T47D (cell line): ENCODE data around the gene MIA3.
A peak's percentile ranks its signal among the peaks of the same experiment; 100 is the strongest.

Source experiments
- DNase-seq, 2 experiments: peaks; one replicate each; pipeline versions ENCODE4 v3.0.0 to v3.0.0-alpha.2; 2011 to 2012; ENCODE audit warnings: low read depth in 1 of 2, low spot score in 1 of 2
- JUND ChIP-seq: IDR thresholded peaks from 2 replicates; pipeline ENCODE4 v1.6.1; 2012; ENCODE audit warnings: low read depth
- in situ Hi-C: cut with HindIII; loops from 2 replicates; pipeline ENCODE4 v1.10.0; 2016; ENCODE audit warnings: low sequenced_read_pairs, low pct_unique_long_range_greater_than_20kb

Gene MIA3

GRCh38 chr1:222627232-222627631, 9.3 kb downstream of the MIA3 start:
- in situ Hi-C loops: no loop called here
- no peak for DNase-seq
- no peak for TF ChIP-seq JUND

- in situ Hi-C loops: no loop called here
- TF ChIP-seq JUND: no peak
- DNase-seq: no peak
Observed at GRCh38 chr1:222629921-222630535, 12.1 kb downstream of the MIA3 start.

GRCh38 chr1:222631611-222632208, 13.8 kb downstream of the MIA3 start:
- TF ChIP-seq JUND: no peak
- DNase-seq: no peak
- in situ Hi-C loops: no loop called here

DNA sequence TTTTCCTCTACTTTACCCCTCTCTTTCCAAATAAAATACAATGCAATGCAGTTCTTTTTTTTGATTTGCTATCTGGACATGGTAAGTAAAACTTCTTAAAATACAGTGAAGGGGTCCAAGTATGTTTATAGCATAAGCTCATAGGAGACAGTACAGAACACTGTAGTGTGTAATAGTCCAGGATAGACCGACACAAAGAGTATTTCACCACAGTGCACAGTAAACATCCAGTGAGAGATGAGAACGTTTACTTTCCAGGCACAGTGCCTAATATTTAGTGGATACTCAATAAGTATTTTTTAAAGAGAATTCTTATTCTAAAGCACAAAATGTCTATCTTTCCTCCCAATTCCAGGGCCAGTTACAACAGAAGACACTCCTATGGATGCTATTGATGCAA, 14.9 kb downstream of the MIA3 start:
- TF ChIP-seq JUND: no peak
- in situ Hi-C loops: no loop called here
- no peak for DNase-seq

GRCh38 chr1:222634180-222635013, 16.5 kb downstream of the MIA3 start:
- TF ChIP-seq JUND: no peak
- DNase-seq: peak; percentile 52 to 96
- in situ Hi-C loops: no loop called here

GRCh38 chr1:222641269-222641948, 23.5 kb downstream of the MIA3 start:
- no peak for TF ChIP-seq JUND
- peak in 1 of 2 experiments; percentile 20 for DNase-seq
- in situ Hi-C loops: no loop called here

GRCh38 chr1:222642468-222642867, 24.6 kb downstream of the MIA3 start:
- no peak for DNase-seq
- TF ChIP-seq JUND: peak; percentile 47; the same call in 1 of the 2 replicates
- in situ Hi-C loops: no loop called here

DNA sequence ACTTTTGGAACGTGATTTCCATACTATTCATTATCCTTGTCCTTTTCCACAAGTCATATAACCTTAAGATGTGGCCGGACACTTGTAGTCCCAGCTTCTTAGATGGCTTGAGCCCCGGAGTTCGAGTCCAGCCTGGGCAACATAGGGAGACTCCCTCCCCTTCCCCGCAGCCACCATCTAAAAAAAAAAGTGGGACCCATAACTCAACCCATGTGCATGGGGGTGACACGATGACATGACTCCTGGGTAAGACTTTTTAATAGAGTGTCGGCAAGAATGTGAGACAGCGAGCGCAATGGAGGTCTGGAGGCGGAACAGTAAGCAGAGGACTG, 25.7 kb downstream of the MIA3 start:
- in situ Hi-C loops: no loop called here
- no peak for DNase-seq

GRCh38 chr1:222643938-222644635, 26.2 kb downstream of the MIA3 start:
- in situ Hi-C loops: no loop called here
- no peak; the same call in 1 of the 2 replicates for TF ChIP-seq JUND

More for the DNA sequence above, 25.7 kb downstream of the MIA3 start:
- no peak for TF ChIP-seq JUND

DNA sequence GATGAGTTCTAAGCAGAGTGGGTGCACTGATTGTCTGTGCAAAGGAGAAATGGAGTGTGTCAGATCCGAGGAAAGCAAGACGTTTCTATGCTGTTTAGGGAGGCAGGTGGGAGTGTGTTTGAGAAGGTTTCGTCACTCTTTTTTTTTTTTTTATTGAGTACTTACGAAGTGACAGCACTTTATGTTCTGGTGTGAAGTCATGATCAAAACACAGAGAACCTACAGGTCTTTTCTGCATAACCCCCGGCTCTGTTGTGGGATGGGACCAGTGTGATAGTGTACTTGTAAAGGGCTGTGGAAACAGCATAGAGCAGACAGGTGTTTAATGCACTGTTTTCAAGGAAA, 26.7 kb downstream of the MIA3 start:
- in situ Hi-C loops: no loop called here
- TF ChIP-seq JUND: no peak
- no peak for DNase-seq

More at GRCh38 chr1:222643938-222644635, 26.2 kb downstream of the MIA3 start:
- DNase-seq: peak; percentile 59 to 100

GRCh38 chr1:222652676-222653075, 34.8 kb downstream of the MIA3 start:
- TF ChIP-seq JUND: no peak
- no peak for DNase-seq
- in situ Hi-C loops: no loop called here

DNA sequence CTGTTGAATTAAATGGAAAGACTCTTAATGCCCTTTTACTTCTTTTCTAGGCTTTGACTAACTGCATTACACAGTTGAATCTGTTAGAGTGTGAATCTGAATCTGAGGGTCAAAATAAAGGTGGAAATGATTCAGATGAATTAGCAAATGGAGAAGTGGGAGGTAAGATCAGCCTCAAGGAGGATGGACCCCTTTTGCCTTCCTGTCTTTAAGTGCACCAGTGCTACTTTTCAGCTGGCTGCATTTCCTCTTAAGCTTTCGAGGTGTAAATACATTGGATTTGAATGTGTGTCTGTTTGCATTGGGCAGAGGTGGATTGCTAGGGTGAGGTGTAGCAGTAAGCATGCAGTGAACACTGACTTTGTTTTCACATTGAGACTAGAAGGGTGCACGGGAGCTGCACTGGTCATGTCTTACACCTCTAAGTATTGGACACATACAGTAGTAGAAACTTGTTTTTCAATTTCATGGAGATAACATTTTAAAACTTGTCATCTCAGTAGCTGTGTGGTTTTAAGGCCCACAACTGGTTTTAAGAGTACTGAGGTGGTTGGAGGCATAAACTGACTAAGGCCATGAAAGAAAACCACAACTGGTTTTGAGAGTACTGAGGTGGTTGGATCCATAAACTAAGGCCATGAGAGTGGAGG, 35.4 kb downstream of the MIA3 start:
- DNase-seq: no peak
- in situ Hi-C loops: no loop called here

More for the DNA sequence above, 35.4 kb downstream of the MIA3 start:
- TF ChIP-seq JUND: no peak
